Spleen (tissue), 11 donors: ENCODE measurements around the gene FBXO7. TPM values are rescaled to one million over a fixed set of nuclear protein-coding genes. Genes with fewer than 3 reads are reported as not detected.

Source experiments
- DNase-seq: peaks from one replicate; pipeline ENCODE4 v3.0.0-alpha.2; 2020
- H3K27ac ChIP-seq, 8 donors: fragments of 200-600 bp; sonication (generic) in 7 of 8; 1 replicate in 4 of 8; 2 replicates in 4 of 8; pipeline versions ENCODE4 v1.5.0 to v1.8.0; 2016 to 2021; ENCODE audit warnings: inconsistent platforms in 4 of 8, mild to moderate bottlenecking in 4 of 8, moderate library complexity in 1 of 8
- H3K27me3 ChIP-seq, 7 donors: fragments of 200-600 bp; sonication (generic) in 6 of 7; replicated peaks in 1 of 7; 1 replicate in 4 of 7; 2 replicates in 3 of 7; pipeline versions ENCODE4 v1.5.0 to v1.8.0; 2016 to 2021; ENCODE audit warnings: inconsistent platforms in 3 of 7, mild to moderate bottlenecking in 1 of 7
- H3K36me3 ChIP-seq, 6 donors: fragments of 200-600 bp; sonication (generic) in 5 of 6; 1 replicate in 4 of 6; 2 replicates in 2 of 6; pipeline versions ENCODE4 v1.5.0 to v1.8.0; 2016 to 2021; ENCODE audit warnings: inconsistent platforms in 2 of 6
- H3K4me1 ChIP-seq, 6 donors: fragments of 200-600 bp; sonication (generic) in 5 of 6; 1 replicate in 3 of 6; 2 replicates in 3 of 6; pipeline versions ENCODE4 v1.5.0 to v1.8.0; 2016 to 2021; ENCODE audit warnings: inconsistent platforms in 3 of 6
- H3K4me3 ChIP-seq, 8 donors: fragments of 200-600 bp; sonication (generic) in 7 of 8; 1 replicate in 4 of 8; 2 replicates in 4 of 8; pipeline versions ENCODE4 v1.5.0 to v1.8.0; 2016 to 2021; ENCODE audit warnings: inconsistent platforms in 4 of 8, mild to moderate bottlenecking in 4 of 8, moderate library complexity in 2 of 8
- H3K9me3 ChIP-seq, 8 donors: fragments of 200-600 bp; sonication (generic) in 7 of 8; 1 replicate in 4 of 8; 2 replicates in 4 of 8; pipeline versions ENCODE4 v1.5.0 to v1.8.0; 2016 to 2021; ENCODE audit warnings: inconsistent platforms in 4 of 8
- CTCF ChIP-seq, 11 experiments: fragments of 200-600 bp in 7 of 11; fragments of 450-650 bp in 4 of 11; sonication (generic) in 4 of 11; IDR thresholded peaks in 8 of 11; conservative IDR thresholded peaks in 3 of 11; 1 replicate in 7 of 11; 2 replicates in 4 of 11; pipeline versions ENCODE4 v1.4.0 to v1.8.0; 2016 to 2021; ENCODE audit warnings: antibody characterized with exemption in 11 of 11, inconsistent platforms in 4 of 11, mild to moderate bottlenecking in 1 of 11
- POLR2A ChIP-seq, 3 donors: fragments of 450-650 bp; IDR thresholded peaks; one replicate each; pipeline ENCODE4 v1.5.1; 2017; ENCODE audit warnings: antibody characterized with exemption in 3 of 3, mild to moderate bottlenecking in 1 of 3
- POLR2AphosphoS5 ChIP-seq, 3 donors: sonication (generic); formaldehyde crosslinking; IDR thresholded peaks; one replicate each; pipeline ENCODE4 v1.5.1; 2017; ENCODE audit warnings: antibody characterized with exemption in 3 of 3
- WGBS, 5 donors: extraction: QIAGEN DNeasy Blood & Tissue Kit in 3 of 5; methylation state at CpG; one replicate each; pipeline versions ENCODE4 v1.1.5 to v1.1.7; 2013 to 2018; 5-methylcytosine and 5-hydroxymethylcytosine counted together
- intact Hi-C: fragments of 100-400 bp; cut with DNase I; formaldehyde crosslinking; loops from one replicate; pipeline ENCODE4 v1.15.0; 2023; ENCODE audit warnings: low total_unique reads
- polyA plus RNA-seq, 3 donors: library from polyadenylated mRNA; stranded (reverse); fragments of 200-250 nt; gene quantifications; one replicate each; pipeline ENCODE4 v1.2.1, GENCODE V29; 2013
- total RNA-seq, 7 donors: library from RNA; depleted of rRNA in 3 of 7; stranded (reverse); fragments of >200 nt in 3 of 7; fragmentation: NEBNext Ultra II Directional in 4 of 7; extraction: Animal tissue kit (Norgen Biotek cat#: 25700) in 4 of 7; gene quantifications; one replicate each; pipeline versions ENCODE4 v1.1.0 to v1.2.1, GENCODE V29; 2016 to 2021
- donor health status: healthy with polysubstance abuse.
- donor health status: DM: no; HTN: no; CAD: no; lungs with moderate emphysema.
- donor health status: DM: no; HTN: no; CAD: no.
- donor health status: Bipolar disorder and iron deficiency.
- donor health status: healthy.
- donor health status: DM: no; HTN: no; CAD: no.
- donor health status: DM: yes; HTN: yes; CAD: no.

The FBXO7 gene
- total and polyA plus RNA-seq, 10 donors, result 55.9 to 151 (median 103) TPM

GRCh38 chr22:32512267-32512982, 37.8 kb downstream of the FBXO7 start:
- no peak for DNase-seq
- Histone ChIP-seq H3K4me3 (no peak overlapping the region), H3K27me3 (no peaks in the 10 kb centered on the region), H3K36me3 (peaks cover 0 to 13% (median 0%) of the 10 kb centered on the region in 6 donors), H3K27ac (no peak overlapping the region), H3K9me3 (peaks cover 0 to 4% (median 0%) of the 10 kb centered on the region in 8 donors), H3K4me1 (no peaks in the 10 kb centered on the region)
- TF ChIP-seq CTCF (IDR thresholded peaks at IDR 0.05 in 8 of 11, conservative IDR thresholded peaks at IDR 0.05 in 3 of 11) (no peak), POLR2A (IDR thresholded peaks at IDR 0.05) (no peak), POLR2AphosphoS5 (IDR thresholded peaks at IDR 0.05) (no peak)
- intact Hi-C loops, result loop anchor here (10.0 kb wide), 1 partner anchor 682 kb away; no protein-coding TSS in a partner anchor
- 92 to 97% (median 96%) methylated on average over 8 of the region's 8 CpGs for WGBS, 5 donors

GRCh38 chr22:32515084-32515483, 40.5 kb downstream of the FBXO7 start:
- no peaks in the 10 kb centered on the region for H3K27me3 ChIP-seq
- WGBS, 5 donors, result 95 to 100% (median 97%) methylated on average over 2 of the region's 2 CpGs
- peaks cover 0 to 4% (median 0%) of the 10 kb centered on the region in 8 donors for H3K9me3 ChIP-seq
- H3K4me3 ChIP-seq, result no peak overlapping the region
- no peaks in the 10 kb centered on the region for H3K4me1 ChIP-seq
- peaks cover 0 to 20% (median 0%) of the 10 kb centered on the region in 6 donors for H3K36me3 ChIP-seq
- intact Hi-C loops, result loop anchor here (10.0 kb wide), 1 partner anchor 680 kb away; no protein-coding TSS in a partner anchor
- DNase-seq, result no peak
- no peak for TF ChIP-seq CTCF (IDR thresholded peaks at IDR 0.05 in 8 of 11, conservative IDR thresholded peaks at IDR 0.05 in 3 of 11)
- TF ChIP-seq POLR2AphosphoS5 (IDR thresholded peaks at IDR 0.05), result no peak
- TF ChIP-seq POLR2A (IDR thresholded peaks at IDR 0.05), result no peak
- no peak overlapping the region for H3K27ac ChIP-seq

GRCh38 chr22:32517488-32517887, 42.9 kb downstream of the FBXO7 start:
- no peak overlapping the region for H3K27ac ChIP-seq
- no peak overlapping the region for H3K4me3 ChIP-seq
- no peak for DNase-seq
- peaks cover 0 to 16% (median 0%) of the 10 kb centered on the region in 6 donors for H3K36me3 ChIP-seq
- no peaks in the 10 kb centered on the region for H3K4me1 ChIP-seq
- H3K27me3 ChIP-seq, result no peaks in the 10 kb centered on the region
- intact Hi-C loops, result loop anchor here (10.0 kb wide), 1 partner anchor 677 kb away; no protein-coding TSS in a partner anchor
- 92 to 100% (median 96%) methylated on average over 3 of the region's 3 CpGs for WGBS, 5 donors
- TF ChIP-seq CTCF (IDR thresholded peaks at IDR 0.05 in 8 of 11, conservative IDR thresholded peaks at IDR 0.05 in 3 of 11) (no peak), POLR2A (IDR thresholded peaks at IDR 0.05) (no peak), POLR2AphosphoS5 (IDR thresholded peaks at IDR 0.05) (no peak)
- peaks cover 0 to 4% (median 0%) of the 10 kb centered on the region in 8 donors for H3K9me3 ChIP-seq

- TF ChIP-seq POLR2AphosphoS5 (IDR thresholded peaks at IDR 0.05) (no peak), POLR2A (IDR thresholded peaks at IDR 0.05) (no peak), CTCF (IDR thresholded peaks at IDR 0.05 in 8 of 11, conservative IDR thresholded peaks at IDR 0.05 in 3 of 11) (no peak)
- no peaks in the 10 kb centered on the region for H3K27me3 ChIP-seq
- no peak for DNase-seq
- 91 to 96% (median 95%) methylated on average over 8 of the region's 8 CpGs for WGBS, 5 donors
- intact Hi-C loops, result loop anchor here (10.0 kb wide), 1 partner anchor 677 kb away; no protein-coding TSS in a partner anchor
- no peak overlapping the region for H3K27ac ChIP-seq
- peaks cover 0 to 16% (median 0%) of the 10 kb centered on the region in 6 donors for H3K36me3 ChIP-seq
- H3K4me1 ChIP-seq, result no peaks in the 10 kb centered on the region
- peaks cover 0 to 4% (median 0%) of the 10 kb centered on the region in 8 donors for H3K9me3 ChIP-seq
- H3K4me3 ChIP-seq, result no peak overlapping the region
Observed at GRCh38 chr22:32517921-32518320, 43.3 kb downstream of the FBXO7 start.
